NCI-H1105 (cell line): ENCODE measurements around the gene KANSL1.
"Not testable (repeated sequence)": the region's sequence is repeated elsewhere in the genome, so short reads cannot be mapped to it uniquely, and the experiment has no call there.

Source experiments
- DNase-seq: peaks from one replicate; lab custom pipeline; 2025; lab: John Stamatoyannopoulos, UW

KANSL1 gene

GRCh38 chr17:46110219-46110618 is 83.0 kb downstream of the KANSL1 start:
- no peak for DNase-seq

DNA sequence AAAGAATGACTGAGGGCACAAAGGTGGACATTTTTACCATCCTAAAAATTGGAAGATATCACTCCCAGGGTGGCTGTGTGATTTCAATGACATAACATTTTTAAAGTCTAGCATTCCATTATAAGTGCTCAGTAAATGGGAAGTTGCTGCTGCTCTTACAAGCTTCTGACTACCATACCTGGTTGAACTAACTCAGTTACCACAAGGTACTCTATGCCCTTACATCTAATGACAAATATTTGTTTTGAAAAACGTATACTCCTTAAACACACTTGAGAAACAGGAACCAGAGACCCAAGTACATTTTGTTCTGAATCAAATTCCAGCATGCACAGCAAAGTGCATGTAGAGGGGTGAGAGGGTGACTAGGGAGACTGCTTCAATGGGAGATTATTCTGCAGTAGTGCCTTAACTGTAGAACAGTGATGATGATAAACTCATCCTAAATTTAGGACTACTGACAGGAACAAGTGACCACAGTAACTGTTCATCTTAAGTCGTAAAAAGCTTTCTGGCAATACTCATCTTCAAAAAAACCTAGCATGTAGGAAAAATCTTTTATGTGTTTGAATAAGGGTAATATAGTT is 83.5 kb downstream of the KANSL1 start:
- no peak for DNase-seq

GRCh38 chr17:46108550-46109110 is 84.6 kb downstream of the KANSL1 start:
- no peak for DNase-seq

- no peak for DNase-seq
These were observed 85.1 kb downstream of the KANSL1 start for GRCh38 chr17:46108120-46108519.

GRCh38 chr17:46106966-46107644 is 86.1 kb downstream of the KANSL1 start:
- DNase-seq: no peak

GRCh38 chr17:46102806-46103205 is 90.4 kb downstream of the KANSL1 start:
- DNase-seq: not testable (repeated sequence)

DNA sequence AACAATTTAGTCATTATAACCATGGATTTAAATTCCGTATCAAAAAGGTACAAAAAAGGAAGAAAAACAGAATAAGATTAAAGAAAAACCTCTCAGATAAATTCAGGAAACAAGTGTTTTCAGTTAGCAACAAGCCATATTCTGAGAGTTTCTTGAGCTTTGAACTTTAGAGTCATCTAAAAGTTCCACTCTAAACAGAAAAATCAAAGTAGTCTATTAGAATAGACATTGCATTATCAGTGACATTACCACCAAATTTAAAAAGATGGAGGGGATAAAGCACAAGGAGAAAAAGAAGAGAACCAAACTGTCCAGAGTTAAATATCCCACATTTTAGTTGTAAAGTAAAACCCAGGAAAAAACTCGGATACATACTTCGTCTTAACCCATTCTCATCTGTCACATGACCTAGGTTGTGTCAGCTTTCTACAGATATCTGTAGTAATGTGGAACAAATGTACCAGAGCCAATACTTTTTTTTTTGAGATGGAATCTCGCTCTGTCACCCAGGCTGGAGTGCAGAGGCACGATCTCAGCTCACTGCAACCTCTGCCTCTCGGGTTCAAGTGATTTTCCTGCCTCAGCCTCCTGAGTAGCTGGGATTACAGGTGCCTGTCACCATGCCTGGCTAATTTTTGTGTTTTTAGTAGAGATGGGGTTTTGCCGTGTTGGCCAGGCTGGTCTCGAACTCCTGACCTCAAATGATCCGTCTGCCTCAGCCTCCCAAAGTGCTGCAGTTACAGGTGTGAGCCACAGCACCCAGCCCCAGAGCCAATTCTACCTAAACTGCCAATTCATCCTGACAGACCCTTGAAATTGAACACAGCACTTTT is 91.2 kb downstream of the KANSL1 start:
- not testable (repeated sequence) for DNase-seq

DNA sequence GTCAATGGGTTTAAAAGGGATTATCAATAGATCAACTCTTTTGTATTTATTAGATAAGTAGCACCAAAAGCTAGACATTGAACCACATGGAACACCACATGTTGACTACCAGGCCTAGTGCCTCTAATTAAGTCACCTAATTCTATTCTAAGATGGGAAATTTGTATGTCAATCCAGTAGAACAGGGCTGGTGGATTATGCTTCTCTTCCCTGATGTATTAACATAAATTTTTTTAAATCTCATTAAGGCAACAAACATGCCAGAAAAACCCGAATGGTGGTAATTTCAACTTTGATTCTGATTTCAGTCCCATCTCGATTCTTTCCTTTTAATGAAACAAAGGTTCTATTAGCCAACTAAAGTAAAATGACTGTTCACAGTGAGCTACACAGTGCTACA is 92.6 kb downstream of the KANSL1 start:
- no peak for DNase-seq

DNA sequence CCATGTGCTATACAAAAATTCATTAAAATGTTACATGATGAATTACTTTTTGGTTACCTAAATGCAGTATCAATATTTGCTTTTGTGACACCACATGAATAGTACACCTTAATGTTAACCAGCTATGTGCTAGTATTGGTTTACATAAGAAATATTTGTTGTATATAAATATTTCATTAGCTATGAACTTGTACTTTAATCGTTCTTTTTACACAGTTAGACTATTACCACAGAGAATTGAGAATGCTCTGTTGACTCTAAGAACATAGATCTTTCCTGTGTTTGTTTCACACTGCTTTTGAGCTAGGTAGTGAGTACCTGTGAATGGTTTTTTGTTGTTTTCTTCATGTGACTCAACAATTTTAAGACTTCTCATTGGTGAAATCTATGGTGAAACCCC is 93.4 kb downstream of the KANSL1 start:
- DNase-seq: no peak

GRCh38 chr17:46097497-46097896 is 95.7 kb downstream of the KANSL1 start:
- DNase-seq: no peak

GRCh38 chr17:46092991-46093390 is 100.2 kb downstream of the KANSL1 start:
- no peak for DNase-seq

GRCh38 chr17:46090871-46091270 is 102.4 kb downstream of the KANSL1 start:
- DNase-seq: no peak

DNA sequence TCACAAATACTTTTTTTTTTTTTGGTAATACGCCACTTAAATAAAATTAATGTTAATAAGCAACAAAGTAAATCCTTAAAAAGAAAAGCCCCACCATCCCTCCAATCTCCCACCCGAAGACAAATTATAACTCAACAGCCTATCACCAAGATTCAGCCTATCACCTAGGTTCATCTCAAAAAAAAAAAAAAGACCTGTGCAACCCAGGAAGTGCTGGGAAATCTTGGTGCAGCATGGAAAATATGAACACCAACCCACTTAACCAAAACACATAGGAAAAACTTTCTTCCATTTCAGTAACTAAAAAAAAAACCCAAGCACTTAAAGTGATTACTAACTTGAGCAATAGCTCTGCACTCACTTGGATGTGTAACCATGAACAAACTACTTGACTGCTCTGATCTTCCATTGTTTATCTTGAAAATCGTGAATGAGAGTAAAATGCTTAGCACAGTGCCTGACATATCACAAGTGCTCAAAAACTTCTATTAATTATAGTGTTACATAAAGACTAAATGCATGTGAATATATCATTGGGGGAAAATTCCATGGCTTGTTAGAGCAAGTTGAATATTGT is 103.8 kb downstream of the KANSL1 start:
- no peak for DNase-seq

- no peak for DNase-seq
These were observed 104.6 kb downstream of the KANSL1 start for GRCh38 chr17:46088595-46088994.

GRCh38 chr17:46087871-46088270 is 105.4 kb downstream of the KANSL1 start:
- not testable (repeated sequence) for DNase-seq

DNA sequence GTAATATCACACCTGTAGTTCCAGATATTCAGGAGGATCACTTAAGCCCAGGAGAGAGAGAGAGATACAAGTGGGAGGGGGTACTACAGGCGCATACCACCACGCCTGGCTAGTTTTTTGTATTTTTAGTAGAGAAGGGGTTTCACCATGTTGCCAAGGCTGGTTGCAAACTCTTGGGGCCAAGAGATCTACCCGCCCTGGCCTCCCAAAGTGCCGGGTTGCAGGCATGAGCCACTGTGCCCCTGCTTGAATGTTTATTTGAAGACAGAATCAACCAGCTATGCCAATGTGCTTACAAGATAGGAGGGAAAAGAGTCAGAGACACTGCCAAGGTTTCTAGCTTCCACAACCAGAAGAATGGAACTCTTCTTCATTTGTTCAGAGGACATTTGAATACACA is 106.4 kb downstream of the KANSL1 start:
- no peak for DNase-seq

GRCh38 chr17:46085522-46085921 is 107.7 kb downstream of the KANSL1 start:
- DNase-seq: no peak

- no peak for DNase-seq
These were observed 111.0 kb downstream of the KANSL1 start for GRCh38 chr17:46082257-46082656.

DNA sequence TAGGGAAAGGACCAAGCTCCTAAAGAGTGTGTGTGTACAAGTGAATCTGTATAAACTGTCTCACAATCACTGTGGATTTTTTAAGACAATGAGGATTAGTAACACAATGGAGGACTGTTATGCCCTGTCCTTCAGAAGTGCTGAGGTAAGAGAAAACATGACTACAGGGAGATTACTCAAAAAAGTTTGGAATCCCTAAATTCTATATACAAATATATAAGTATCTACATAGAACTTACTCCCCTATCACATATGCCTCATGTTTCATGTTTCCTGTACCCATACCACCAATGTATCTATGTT is 112.3 kb downstream of the KANSL1 start:
- DNase-seq: no peak

DNA sequence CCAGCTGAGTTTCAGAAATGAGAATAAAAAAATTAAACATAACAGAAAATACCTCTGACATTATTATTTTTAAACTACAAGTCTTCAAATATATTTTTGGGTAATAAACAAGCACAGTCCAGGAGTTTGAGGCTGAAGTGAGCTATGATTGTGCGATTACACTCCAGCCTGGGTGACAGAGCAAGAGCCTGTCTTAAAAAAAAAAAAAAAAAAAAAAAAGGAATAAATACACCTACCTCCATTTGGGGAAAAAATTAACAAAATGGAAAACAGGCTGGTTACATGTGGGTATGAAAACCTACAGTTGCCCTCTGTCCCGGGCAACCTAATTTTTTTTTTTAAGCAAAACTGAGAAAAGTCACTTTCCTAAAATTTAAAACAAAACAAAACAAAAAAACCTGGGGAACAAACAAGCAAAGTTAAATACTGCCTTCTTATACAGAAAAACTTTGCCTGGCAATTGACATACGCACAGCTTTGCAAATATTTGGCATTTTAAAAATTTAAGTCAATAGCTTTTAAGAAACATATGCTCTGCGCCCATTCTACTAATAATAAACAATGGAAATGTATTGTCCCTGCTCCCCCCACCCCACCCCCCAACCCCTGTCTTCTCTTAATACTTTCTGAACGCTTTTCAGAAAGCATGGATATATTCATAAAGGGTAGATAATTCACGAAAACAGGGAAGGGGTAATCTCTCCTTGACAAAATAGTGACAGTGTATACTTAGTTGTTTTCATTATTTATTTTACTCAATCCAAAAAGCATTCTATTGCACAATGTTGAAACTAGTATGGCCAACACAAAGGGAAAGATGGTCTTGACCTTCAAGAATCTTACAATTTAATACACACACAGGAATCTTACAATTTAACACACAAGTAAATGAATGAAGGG is 112.9 kb downstream of the KANSL1 start:
- no peak for DNase-seq

GRCh38 chr17:46078675-46079074 is 114.6 kb downstream of the KANSL1 start:
- DNase-seq: no peak

DNA sequence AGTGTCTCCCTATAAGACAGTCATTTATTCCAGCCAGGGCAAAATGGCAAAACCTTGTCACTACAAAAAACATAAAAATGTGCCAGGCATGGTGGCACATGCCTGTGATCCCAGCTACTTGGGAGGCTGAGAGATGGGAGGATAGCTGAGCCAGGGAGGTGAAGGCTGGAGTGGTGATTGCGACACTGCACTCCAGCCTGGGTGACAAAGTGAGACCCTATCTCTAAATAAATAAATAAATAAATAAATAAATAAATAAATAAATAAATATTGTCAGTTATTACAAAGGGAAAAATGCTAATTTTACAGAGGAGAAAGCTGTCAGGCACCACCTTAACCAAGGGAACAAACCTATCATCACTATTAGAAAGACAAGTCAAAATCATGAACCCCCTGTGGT is 118.7 kb downstream of the KANSL1 start:
- DNase-seq: no peak
